Dermis blood vessel endothelial cell (primary cell): ENCODE measurements around the gene GADD45A. TPM values are rescaled to one million over a fixed set of nuclear protein-coding genes. Genes with fewer than 3 reads are reported as not detected.
"Not testable (repeated sequence)": the region's sequence is repeated elsewhere in the genome, so short reads cannot be mapped to it uniquely, and the experiment has no call there.

ENCODE experiments used
- DNase-seq: peaks from one replicate; pipeline ENCODE4 v3.0.0; 2010
- total RNA-seq: library from RNA; depleted of rRNA; stranded (reverse); fragments of >200 nt; gene quantifications from 2 replicates; pipeline ENCODE4 v1.2.3, GENCODE V29; 2014

The GADD45A gene
- 27.2 and 34.9 TPM in 2 replicates for total RNA-seq

GRCh38 chr1:67685067-67685557 is at the start of gene GADD45A:
GADD45A (plus strand) TSS chr1:67685201; CDS start chr1:67685495, 294 bp downstream.
- DNase-seq = peak; percentile 99

- no peak for DNase-seq
Observed at GRCh38 chr1:67636146-67636545, 48.9 kb upstream of the GADD45A start.

GRCh38 chr1:67639361-67639760 is 45.6 kb upstream of the GADD45A start:
- no peak for DNase-seq

- peak; percentile 74 for DNase-seq
Observed at GRCh38 chr1:67642629-67643028, 42.4 kb upstream of the GADD45A start.

- DNase-seq = no peak
Observed at GRCh38 chr1:67644566-67644965, 40.4 kb upstream of the GADD45A start.

- DNase-seq = no peak
Observed at GRCh38 chr1:67645495-67646144, 39.4 kb upstream of the GADD45A start.

- DNase-seq = no peak
Observed at GRCh38 chr1:67646145-67647035, 38.6 kb upstream of the GADD45A start.

GRCh38 chr1:67647036-67647798 is 37.8 kb upstream of the GADD45A start:
- DNase-seq = no peak

- peak; percentile 54 for DNase-seq
Observed at GRCh38 chr1:67647814-67648358, 37.1 kb upstream of the GADD45A start.

GRCh38 chr1:67648582-67649326 is 36.2 kb upstream of the GADD45A start:
- DNase-seq = no peak

- no peak for DNase-seq
Observed at GRCh38 chr1:67650061-67650460, 34.9 kb upstream of the GADD45A start.

GRCh38 chr1:67651031-67651430 is 34.0 kb upstream of the GADD45A start:
- no peak for DNase-seq

GRCh38 chr1:67652800-67653199 is 32.2 kb upstream of the GADD45A start:
- peak; percentile 73 for DNase-seq

GRCh38 chr1:67653304-67653703 is 31.7 kb upstream of the GADD45A start:
- no peak for DNase-seq

GRCh38 chr1:67655581-67655980 is 29.4 kb upstream of the GADD45A start:
- no peak for DNase-seq

GRCh38 chr1:67657152-67657551 is 27.8 kb upstream of the GADD45A start:
- not testable (repeated sequence) for DNase-seq

GRCh38 chr1:67659229-67659628 is 25.8 kb upstream of the GADD45A start:
- no peak for DNase-seq

- peak; percentile 28 for DNase-seq
Observed at GRCh38 chr1:67662884-67663283, 22.1 kb upstream of the GADD45A start.

GRCh38 chr1:67664048-67664447 is 21.0 kb upstream of the GADD45A start:
- peak; percentile 59 for DNase-seq

- not testable (repeated sequence) for DNase-seq
Observed at GRCh38 chr1:67665307-67665706, 19.7 kb upstream of the GADD45A start.

- no peak for DNase-seq
Observed at GRCh38 chr1:67666636-67667035, 18.4 kb upstream of the GADD45A start.

- DNase-seq = no peak
Observed at GRCh38 chr1:67668660-67669059, 16.3 kb upstream of the GADD45A start.
